Measurements from ENCODE around the gene ZBTB11. TPM values are rescaled to one million over a fixed set of nuclear protein-coding genes. Genes with fewer than 3 reads are reported as not detected.
"Not testable (repeated sequence)": the region's sequence is repeated elsewhere in the genome, so short reads cannot be mapped to it uniquely, and the experiment has no call there.

Gene ZBTB11
- total RNA-seq, 1 donor from 2014 or later: 13.0 TPM

DNA sequence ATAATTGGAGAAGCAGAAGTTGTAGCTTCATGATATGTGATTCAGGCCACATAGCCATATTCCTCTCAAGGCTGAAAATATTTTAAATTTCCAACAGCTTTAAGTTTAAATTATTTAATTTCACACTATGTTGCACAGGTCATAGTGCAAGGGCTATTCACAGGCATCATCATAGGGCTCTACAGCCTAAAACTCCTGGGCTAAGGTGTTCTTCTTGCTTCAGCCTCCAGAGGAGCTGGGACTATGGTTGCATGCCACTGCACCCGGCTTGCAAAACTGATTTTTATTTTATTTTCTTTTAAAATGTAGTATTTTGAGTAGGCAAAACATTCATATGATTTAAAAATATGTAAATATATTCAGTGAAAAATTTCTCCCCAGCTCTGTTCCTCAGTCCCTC is 41.5 kb upstream of the ZBTB11 start:
- H3K4me3 Mint-ChIP-seq (ENCODE audit: unreplicated experiment): no peak overlapping the region
- DNase-seq (ENCODE audit: low spot score): no peak
- peaks cover 6% of the 10 kb centered on the region for H3K4me1 Mint-ChIP-seq (ENCODE audit: unreplicated experiment)
- H3K27ac Mint-ChIP-seq (ENCODE audit: unreplicated experiment): no peak overlapping the region
- TF ChIP-seq, protein P1, sequence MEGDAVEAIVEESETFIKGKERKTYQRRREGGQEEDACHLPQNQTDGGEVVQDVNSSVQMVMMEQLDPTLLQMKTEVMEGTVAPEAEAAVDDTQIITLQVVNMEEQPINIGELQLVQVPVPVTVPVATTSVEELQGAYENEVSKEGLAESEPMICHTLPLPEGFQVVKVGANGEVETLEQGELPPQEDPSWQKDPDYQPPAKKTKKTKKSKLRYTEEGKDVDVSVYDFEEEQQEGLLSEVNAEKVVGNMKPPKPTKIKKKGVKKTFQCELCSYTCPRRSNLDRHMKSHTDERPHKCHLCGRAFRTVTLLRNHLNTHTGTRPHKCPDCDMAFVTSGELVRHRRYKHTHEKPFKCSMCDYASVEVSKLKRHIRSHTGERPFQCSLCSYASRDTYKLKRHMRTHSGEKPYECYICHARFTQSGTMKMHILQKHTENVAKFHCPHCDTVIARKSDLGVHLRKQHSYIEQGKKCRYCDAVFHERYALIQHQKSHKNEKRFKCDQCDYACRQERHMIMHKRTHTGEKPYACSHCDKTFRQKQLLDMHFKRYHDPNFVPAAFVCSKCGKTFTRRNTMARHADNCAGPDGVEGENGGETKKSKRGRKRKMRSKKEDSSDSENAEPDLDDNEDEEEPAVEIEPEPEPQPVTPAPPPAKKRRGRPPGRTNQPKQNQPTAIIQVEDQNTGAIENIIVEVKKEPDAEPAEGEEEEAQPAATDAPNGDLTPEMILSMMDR (IDR thresholded peaks at IDR 0.05; ENCODE audit: unreplicated experiment): no peak
- H3K9me3 Mint-ChIP-seq (ENCODE audit: unreplicated experiment): no peaks in the 10 kb centered on the region
- no peaks in the 10 kb centered on the region for H3K27me3 Mint-ChIP-seq (ENCODE audit: unreplicated experiment)
- no peaks in the 10 kb centered on the region for H3K36me3 Mint-ChIP-seq (ENCODE audit: low read depth, unreplicated experiment)

DNA sequence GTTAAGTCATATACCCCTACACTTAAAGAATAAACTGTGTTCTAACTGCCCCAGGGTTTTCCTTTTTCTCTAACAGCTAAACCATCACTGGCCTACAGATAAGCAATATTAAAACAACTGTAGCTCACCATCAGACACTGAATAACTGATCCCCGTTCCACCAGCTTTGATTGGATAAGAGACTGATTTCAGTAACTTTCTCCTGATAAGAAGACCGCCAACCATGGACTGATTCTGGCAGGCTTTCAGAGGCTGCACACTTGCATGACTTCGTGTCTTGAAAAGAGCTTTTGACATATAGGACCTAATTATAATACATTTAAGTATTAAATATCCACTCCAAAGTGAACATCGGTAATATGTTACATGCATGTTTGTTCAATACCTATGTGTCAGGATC is 32.2 kb upstream of the ZBTB11 start:
- no peak for DNase-seq (ENCODE audit: low spot score)
- Mint-ChIP-seq H3K27me3 (ENCODE audit: unreplicated experiment) (no peaks in the 10 kb centered on the region), H3K4me3 (ENCODE audit: unreplicated experiment) (no peak overlapping the region), H3K27ac (ENCODE audit: unreplicated experiment) (no peak overlapping the region), H3K9me3 (ENCODE audit: unreplicated experiment) (no peaks in the 10 kb centered on the region), H3K4me1 (ENCODE audit: unreplicated experiment) (no peaks in the 10 kb centered on the region), H3K36me3 (ENCODE audit: low read depth, unreplicated experiment) (no peaks in the 10 kb centered on the region)
- TF ChIP-seq, protein P1 (IDR thresholded peaks at IDR 0.05; ENCODE audit: unreplicated experiment): no peak

DNA sequence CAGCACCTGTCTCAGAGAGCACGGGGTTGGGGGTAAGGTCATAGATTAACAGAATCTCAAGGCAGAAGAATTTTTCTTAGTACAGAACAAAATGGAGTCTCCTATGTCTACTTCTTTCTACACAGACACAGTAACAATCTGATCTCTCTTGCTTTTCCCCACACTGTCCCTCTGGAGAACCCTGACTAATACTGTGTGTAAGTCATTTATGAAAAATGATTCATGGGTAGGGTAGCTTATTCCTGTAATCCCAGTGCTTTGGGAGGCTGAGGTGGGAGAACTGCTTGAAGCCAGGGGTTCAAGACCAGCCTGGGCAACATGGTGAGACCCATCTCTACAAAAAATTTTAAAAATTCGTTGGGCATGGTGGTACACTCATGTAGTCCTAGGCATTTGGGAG is 27.7 kb upstream of the ZBTB11 start:
- DNase-seq (ENCODE audit: low spot score); H3K36me3 Mint-ChIP-seq (ENCODE audit: low read depth, unreplicated experiment); H3K27me3 Mint-ChIP-seq (ENCODE audit: unreplicated experiment); H3K4me3 Mint-ChIP-seq (ENCODE audit: unreplicated experiment); H3K9me3 Mint-ChIP-seq (ENCODE audit: unreplicated experiment); H3K4me1 Mint-ChIP-seq (ENCODE audit: unreplicated experiment); H3K27ac Mint-ChIP-seq (ENCODE audit: unreplicated experiment): not testable (repeated sequence)

GRCh38 chr3:101703169-101703568 is 26.2 kb upstream of the ZBTB11 start:
- Mint-ChIP-seq H3K27ac (ENCODE audit: unreplicated experiment) (no peak overlapping the region), H3K27me3 (ENCODE audit: unreplicated experiment) (no peaks in the 10 kb centered on the region), H3K36me3 (ENCODE audit: low read depth, unreplicated experiment) (no peaks in the 10 kb centered on the region), H3K4me1 (ENCODE audit: unreplicated experiment) (no peaks in the 10 kb centered on the region), H3K4me3 (ENCODE audit: unreplicated experiment) (no peak overlapping the region), H3K9me3 (ENCODE audit: unreplicated experiment) (no peaks in the 10 kb centered on the region)
- TF ChIP-seq, protein P1 (IDR thresholded peaks at IDR 0.05; ENCODE audit: unreplicated experiment): no peak
- DNase-seq (ENCODE audit: low spot score): no peak

GRCh38 chr3:101702726-101703125 is 25.8 kb upstream of the ZBTB11 start:
- H3K9me3 Mint-ChIP-seq (ENCODE audit: unreplicated experiment): no peaks in the 10 kb centered on the region
- H3K4me3 Mint-ChIP-seq (ENCODE audit: unreplicated experiment): no peak overlapping the region
- TF ChIP-seq, protein P1 (IDR thresholded peaks at IDR 0.05; ENCODE audit: unreplicated experiment): no peak
- no peaks in the 10 kb centered on the region for H3K4me1 Mint-ChIP-seq (ENCODE audit: unreplicated experiment)
- H3K27ac Mint-ChIP-seq (ENCODE audit: unreplicated experiment): no peak overlapping the region
- DNase-seq (ENCODE audit: low spot score): no peak
- no peaks in the 10 kb centered on the region for H3K36me3 Mint-ChIP-seq (ENCODE audit: low read depth, unreplicated experiment)
- H3K27me3 Mint-ChIP-seq (ENCODE audit: unreplicated experiment): no peaks in the 10 kb centered on the region

All from endothelial cell (in vitro differentiated cells).